ENCODE data around the gene APIP. TPM values are rescaled to one million over a fixed set of nuclear protein-coding genes. Genes with fewer than 3 reads are reported as not detected.

The APIP gene
- total RNA-seq, 4 donors from 2014 or later = 22.5 to 49.1 (median 31.5) TPM

GRCh38 chr11:34910817-34911216 lies 5.4 kb downstream of the APIP start:
- DNase-seq (no peak), ATAC-seq (no peak)
- H3K9me3 ChIP-seq = no peaks in the 10 kb centered on the region
- intact Hi-C loops (cut with DNase I; ENCODE audit: low total_unique reads) = loop anchor here (10.0 kb wide), 1 partner anchor 256 kb away; no protein-coding TSS in a partner anchor
- no peak overlapping the region for H3K4me3 ChIP-seq
- in situ Hi-C loops (cut with MboI; ENCODE audit: low sequenced_read_pairs in 4 of 4) = no loop called here
- H3K27me3 ChIP-seq = no peaks in the 10 kb centered on the region
- no peaks in the 10 kb centered on the region for H3K36me3 ChIP-seq
- TF ChIP-seq POLR2A (IDR thresholded peaks at IDR 0.05) = no peak
- no peak for TF ChIP-seq CTCF (IDR thresholded peaks at IDR 0.05 in 4 of 5, conservative IDR thresholded peaks at IDR 0.05 in 1 of 5)
- H3K27ac ChIP-seq = peak overlapping the region; percentile 60 to 78 (median 68)
- H3K4me1 ChIP-seq = peaks cover 58 to 67% of the 10 kb centered on the region in 2 donors

GRCh38 chr11:34909955-34910354 lies 6.2 kb downstream of the APIP start:
- DNase-seq (peak in 1 of 2 donors; percentile 42), ATAC-seq (peak; percentile 26 to 81)
- TF ChIP-seq POLR2A (IDR thresholded peaks at IDR 0.05) (no peak), CTCF (IDR thresholded peaks at IDR 0.05 in 4 of 5, conservative IDR thresholded peaks at IDR 0.05 in 1 of 5) (no peak)
- Histone ChIP-seq H3K36me3 (no peaks in the 10 kb centered on the region), H3K9me3 (no peaks in the 10 kb centered on the region), H3K4me3 (no peak overlapping the region), H3K27ac (peak overlapping the region; percentile 60 to 78 (median 68)), H3K27me3 (no peaks in the 10 kb centered on the region), H3K4me1 (peaks cover 64 to 71% of the 10 kb centered on the region in 2 donors)
- in situ Hi-C loops (cut with MboI; ENCODE audit: low sequenced_read_pairs in 4 of 4) (no loop called here), intact Hi-C loops (cut with DNase I; ENCODE audit: low total_unique reads) (loop anchor here (10.0 kb wide), 1 partner anchor 255 kb away; no protein-coding TSS in a partner anchor)

- H3K27me3 ChIP-seq = no peaks in the 10 kb centered on the region
- peak in 1 of 2 donors; percentile 47 for ATAC-seq
- no peaks in the 10 kb centered on the region for H3K9me3 ChIP-seq
- in situ Hi-C loops (cut with MboI; ENCODE audit: low sequenced_read_pairs in 4 of 4) (no loop called here), intact Hi-C loops (cut with DNase I; ENCODE audit: low total_unique reads) (no loop called here)
- H3K4me3 ChIP-seq = no peak overlapping the region
- no peaks in the 10 kb centered on the region for H3K36me3 ChIP-seq
- peak overlapping the region; percentile 60 to 78 (median 68) for H3K27ac ChIP-seq
- TF ChIP-seq CTCF (IDR thresholded peaks at IDR 0.05 in 4 of 5, conservative IDR thresholded peaks at IDR 0.05 in 1 of 5) = no peak
- no peak for DNase-seq
- H3K4me1 ChIP-seq = peaks cover 66 to 67% of the 10 kb centered on the region in 2 donors
Observed at GRCh38 chr11:34909415-34909814, 6.8 kb downstream of the APIP start.

GRCh38 chr11:34907934-34908593 lies 8.1 kb downstream of the APIP start:
- in situ Hi-C loops (cut with MboI; ENCODE audit: low sequenced_read_pairs in 4 of 4) = no loop called here
- ATAC-seq (peak in 1 of 2 donors; percentile 43), DNase-seq (no peak)
- H3K27me3 ChIP-seq = no peaks in the 10 kb centered on the region
- intact Hi-C loops (cut with DNase I; ENCODE audit: low total_unique reads) = no loop called here
- no peak for TF ChIP-seq POLR2A (IDR thresholded peaks at IDR 0.05)
- H3K36me3 ChIP-seq = no peaks in the 10 kb centered on the region
- H3K4me1 ChIP-seq = peaks cover 64 to 73% of the 10 kb centered on the region in 2 donors
- H3K9me3 ChIP-seq = no peaks in the 10 kb centered on the region
- H3K4me3 ChIP-seq = no peak overlapping the region
- H3K27ac ChIP-seq = peak overlapping the region; percentile 13 to 78 (median 60)

- Histone ChIP-seq H3K27ac (peak overlapping the region in 3 of 4 donors; percentile 10 to 31 (median 17)), H3K4me1 (peaks cover 61 to 62% of the 10 kb centered on the region in 2 donors), H3K9me3 (no peaks in the 10 kb centered on the region), H3K36me3 (no peaks in the 10 kb centered on the region), H3K27me3 (no peaks in the 10 kb centered on the region), H3K4me3 (no peak overlapping the region)
- no peak for TF ChIP-seq CTCF (IDR thresholded peaks at IDR 0.05 in 4 of 5, conservative IDR thresholded peaks at IDR 0.05 in 1 of 5)
- no peak for TF ChIP-seq POLR2A (IDR thresholded peaks at IDR 0.05)
- intact Hi-C loops (cut with DNase I; ENCODE audit: low total_unique reads) (no loop called here), in situ Hi-C loops (cut with MboI; ENCODE audit: low sequenced_read_pairs in 4 of 4) (no loop called here)
- DNase-seq = no peak
- peak in 1 of 2 donors; percentile 22 for ATAC-seq
Observed at GRCh38 chr11:34905666-34906065, 10.5 kb downstream of the APIP start.
